Measurements from ENCODE around the gene NAP1L5.

Gene NAP1L5

GRCh38 chr4:88720451-88721428 is 23.1 kb upstream of the NAP1L5 start:
- DNase-seq: peak in 1 of 2 experiments; percentile 53

DNA sequence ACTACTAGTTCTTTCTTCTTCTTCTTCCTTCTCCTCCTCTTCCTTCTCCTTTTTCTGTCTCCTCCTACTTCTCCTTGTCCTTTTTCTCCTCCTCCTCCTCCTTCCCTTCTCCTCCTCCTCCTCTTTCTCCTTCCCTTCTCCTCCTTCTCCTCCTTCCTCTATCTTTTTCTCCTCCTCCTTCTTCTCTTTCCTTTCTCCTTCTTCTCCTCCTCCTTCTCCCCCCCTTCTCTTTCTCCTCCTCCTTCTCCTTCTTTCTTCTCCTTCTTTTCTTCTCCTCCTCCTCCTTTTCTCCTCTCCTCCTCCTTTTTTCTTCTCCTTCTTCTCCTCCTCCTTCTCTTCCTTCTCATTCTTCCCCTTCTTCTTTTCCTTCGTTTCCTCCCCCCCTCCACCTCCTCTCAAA is 21.8 kb upstream of the NAP1L5 start:
- DNase-seq: no peak

GRCh38 chr4:88718098-88718497 is 20.5 kb upstream of the NAP1L5 start:
- DNase-seq: no peak

DNA sequence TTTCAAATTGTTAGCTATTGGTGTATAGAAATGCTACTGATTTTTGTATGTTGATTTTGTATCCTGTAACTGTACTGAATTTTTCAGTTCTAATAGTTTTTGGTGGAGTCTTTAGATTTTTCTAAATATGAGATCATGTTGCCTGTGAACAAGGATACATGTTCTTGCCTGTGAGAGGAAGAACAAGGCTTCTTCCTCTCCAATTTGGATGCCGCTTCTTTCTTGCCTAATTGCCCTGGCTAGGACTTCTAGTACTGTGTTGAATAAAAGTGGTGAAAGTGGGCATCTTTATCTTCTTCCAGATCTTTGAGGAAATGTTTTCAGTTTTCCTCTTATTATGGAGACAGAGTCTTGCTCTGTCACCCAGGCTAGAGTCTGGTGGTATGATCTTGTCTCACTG is 16.2 kb upstream of the NAP1L5 start:
- DNase-seq: no peak

- no peak for DNase-seq
Measured at GRCh38 chr4:88709989-88710388, 12.4 kb upstream of the NAP1L5 start.

DNA sequence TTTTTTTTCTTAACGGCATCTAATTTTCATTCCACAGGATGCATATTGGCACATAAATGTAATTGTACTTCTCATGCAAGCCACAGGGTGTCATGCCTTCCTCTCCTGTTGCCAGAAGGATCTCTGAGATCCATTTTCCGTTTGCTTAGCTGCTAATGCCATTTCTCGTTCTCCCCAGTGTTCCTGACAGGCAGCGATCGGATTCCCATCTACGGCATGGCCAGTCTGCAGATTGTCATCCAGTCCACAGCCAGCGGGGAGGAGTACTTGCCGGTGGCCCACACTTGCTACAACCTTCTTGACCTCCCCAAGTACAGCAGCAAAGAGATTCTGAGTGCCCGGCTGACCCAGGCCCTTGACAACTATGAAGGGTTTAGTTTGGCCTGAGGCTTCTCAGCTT is 8.9 kb upstream of the NAP1L5 start:
- DNase-seq: peak in 1 of 2 experiments; percentile 64

- no peak for DNase-seq
Measured at GRCh38 chr4:88705805-88706492, 8.3 kb upstream of the NAP1L5 start.

DNA sequence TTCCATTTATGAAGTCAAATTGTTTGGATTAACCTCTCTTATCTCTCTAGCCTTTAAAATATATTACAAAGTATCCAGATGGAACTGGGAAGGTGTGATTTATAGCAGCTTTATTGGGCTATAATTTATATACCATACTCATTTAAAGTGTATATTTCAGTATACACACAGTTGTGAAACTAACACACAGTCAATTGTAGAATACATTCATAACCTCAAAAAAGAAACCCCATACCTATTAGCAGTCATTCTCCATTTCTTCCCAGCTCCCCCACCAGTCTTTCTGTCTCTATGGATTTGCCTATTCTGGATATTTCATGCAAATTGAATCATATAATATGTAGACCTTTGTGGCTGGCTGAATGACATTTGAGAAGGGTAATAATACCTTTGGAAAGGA is 7.6 kb upstream of the NAP1L5 start:
- no peak for DNase-seq

GRCh38 chr4:88702782-88703181 is 5.2 kb upstream of the NAP1L5 start:
- DNase-seq: no peak

DNA sequence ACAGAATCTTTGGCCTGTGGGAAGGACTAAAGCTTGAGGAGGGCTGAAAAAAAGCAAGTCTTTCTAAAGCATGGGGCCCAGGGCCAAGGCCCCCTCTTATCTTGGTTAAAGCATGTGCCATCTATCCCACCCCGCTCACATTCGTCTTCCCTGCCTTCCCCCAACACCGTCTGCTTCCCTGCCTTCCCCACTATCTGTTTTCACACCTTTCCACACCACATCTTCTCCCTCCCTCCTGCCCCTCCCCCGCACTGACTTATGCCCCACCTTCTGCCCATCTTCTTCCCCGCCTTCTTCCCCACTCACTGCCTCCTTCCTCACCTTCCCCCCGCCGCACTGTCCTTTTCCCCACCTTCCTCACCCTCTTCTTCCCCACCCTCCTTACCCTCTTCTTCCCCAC is 890 bp upstream of the NAP1L5 start:
- DNase-seq: no peak

DNA sequence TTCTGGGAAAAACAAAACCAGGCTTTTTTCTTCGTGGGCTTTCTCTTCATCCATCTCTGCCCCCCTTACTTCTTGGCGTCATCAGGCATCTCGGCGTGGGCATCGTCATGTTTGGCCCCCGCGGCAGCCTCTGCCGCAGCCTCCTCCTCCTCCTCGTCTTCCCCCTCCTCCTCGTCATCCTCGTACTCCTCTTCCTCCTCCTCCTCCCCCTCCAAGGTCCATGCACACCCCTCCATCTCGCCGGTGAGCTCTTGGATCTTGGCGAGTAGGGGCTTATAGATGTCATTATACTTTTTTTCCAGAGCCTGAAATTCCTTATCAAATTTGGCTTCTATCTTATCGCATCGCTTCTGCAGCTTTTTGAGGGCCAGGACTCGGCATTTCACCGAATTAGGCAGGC is 488 bp downstream of the NAP1L5 start:
- no peak for DNase-seq

DNA sequence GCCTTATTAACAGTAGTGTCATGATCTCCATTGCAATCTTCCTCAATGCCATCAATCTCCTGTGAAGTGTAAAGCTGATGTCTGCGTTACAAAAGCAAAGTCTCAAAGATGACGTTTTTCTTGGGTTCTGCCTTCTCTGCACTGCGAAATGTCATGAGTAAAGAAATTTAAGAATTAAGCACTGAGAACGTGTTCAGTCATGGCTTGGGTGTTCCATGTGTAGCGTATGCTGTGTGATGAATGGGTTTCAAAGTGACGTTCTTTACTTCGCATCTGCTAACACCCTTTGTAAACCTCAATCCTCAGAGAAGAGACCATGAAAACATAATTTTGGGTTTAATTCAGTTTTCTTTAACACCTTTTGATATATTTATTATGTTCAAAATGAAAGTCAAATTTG is 999 bp downstream of the NAP1L5 start:
- no peak for DNase-seq

- no peak for DNase-seq
Measured at GRCh38 chr4:88693792-88694191, 3.8 kb downstream of the NAP1L5 start.

DNA sequence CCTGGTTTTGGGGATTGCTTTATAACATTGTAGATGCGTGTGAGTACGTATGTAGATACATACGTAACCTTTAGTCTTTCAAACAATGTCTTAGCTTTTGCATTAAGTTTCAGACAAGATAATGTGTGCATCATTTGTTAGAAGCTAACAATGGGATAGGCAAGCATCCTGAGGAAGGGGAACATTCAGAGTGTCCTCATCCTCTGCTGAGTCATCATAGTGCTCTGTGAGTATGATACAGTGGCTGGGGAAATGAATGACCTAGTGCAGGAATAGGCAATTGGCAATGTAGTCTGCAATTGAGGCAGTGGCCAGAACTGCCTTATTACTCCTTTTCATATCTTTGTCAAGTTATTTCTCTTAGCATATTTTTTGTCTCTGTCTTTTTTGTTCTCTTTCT is 7.3 kb downstream of the NAP1L5 start:
- no peak for DNase-seq

DNA sequence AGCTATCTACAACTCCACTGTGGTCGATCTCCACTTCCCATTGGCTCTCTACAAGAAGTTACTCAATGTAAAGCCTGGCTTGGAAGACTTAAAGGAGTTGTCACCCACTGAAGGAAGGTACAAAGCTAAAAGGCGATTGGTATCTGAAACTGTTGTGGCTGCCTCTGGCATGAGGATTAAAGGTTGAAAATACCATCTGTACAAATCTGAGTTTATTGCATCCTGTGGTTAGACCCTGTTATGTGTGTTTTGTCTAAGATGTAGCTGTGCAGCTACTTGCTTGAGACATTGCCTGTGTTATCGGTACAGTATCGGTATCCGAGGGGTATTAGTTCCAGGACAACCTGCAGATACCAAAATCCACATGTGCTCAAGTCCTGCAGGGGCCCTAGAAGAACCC is 16.4 kb downstream of the NAP1L5 start:
- DNase-seq: no peak

DNA sequence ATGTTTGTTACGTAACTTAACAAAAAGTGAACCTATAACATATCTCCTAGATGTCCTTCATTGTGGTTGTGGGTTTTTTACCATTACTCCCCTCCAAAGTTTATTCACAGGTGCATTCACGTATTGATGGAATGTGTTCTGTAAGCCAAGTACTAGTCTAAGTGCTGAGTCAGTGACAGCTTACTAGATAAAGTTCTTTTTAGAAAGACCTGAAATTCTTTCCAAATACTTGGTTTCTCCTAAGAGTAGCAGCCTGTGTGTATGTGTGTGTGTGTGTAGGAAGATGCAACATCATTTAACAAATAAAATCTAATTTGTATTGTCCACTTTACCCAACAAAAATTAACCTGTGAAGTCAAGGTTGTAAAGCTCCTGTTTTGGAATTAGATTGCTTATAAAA is 22.1 kb downstream of the NAP1L5 start:
- DNase-seq: no peak

GRCh38 chr4:88674979-88675378 is 22.6 kb downstream of the NAP1L5 start:
- peak in 1 of 2 experiments; percentile 39 for DNase-seq

GRCh38 chr4:88674565-88674964 is 23.1 kb downstream of the NAP1L5 start:
- DNase-seq: no peak

- peak in 1 of 2 experiments; percentile 3 for DNase-seq
Measured at GRCh38 chr4:88673886-88674285, 23.7 kb downstream of the NAP1L5 start.

DNA sequence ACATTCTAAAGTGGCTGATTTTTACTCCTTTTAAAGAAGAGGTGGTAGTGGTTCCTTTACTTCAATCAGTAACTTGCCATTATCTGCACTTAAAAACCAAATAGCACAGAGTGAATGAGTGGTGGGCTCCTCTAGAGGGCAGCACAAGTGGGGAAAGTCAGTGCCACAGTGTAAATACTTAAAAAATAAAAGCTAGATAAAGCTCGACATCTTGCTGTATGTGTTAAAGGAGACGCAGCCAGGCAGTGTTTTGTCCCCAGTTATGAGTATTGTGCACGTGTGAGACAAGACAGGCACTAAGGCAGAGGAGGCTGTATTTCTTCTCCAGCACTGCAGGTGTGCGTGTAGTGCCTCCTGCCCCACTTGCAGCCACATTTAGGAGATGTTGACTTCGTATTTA is 24.6 kb downstream of the NAP1L5 start:
- DNase-seq: peak in 1 of 2 experiments; percentile 41

DNA sequence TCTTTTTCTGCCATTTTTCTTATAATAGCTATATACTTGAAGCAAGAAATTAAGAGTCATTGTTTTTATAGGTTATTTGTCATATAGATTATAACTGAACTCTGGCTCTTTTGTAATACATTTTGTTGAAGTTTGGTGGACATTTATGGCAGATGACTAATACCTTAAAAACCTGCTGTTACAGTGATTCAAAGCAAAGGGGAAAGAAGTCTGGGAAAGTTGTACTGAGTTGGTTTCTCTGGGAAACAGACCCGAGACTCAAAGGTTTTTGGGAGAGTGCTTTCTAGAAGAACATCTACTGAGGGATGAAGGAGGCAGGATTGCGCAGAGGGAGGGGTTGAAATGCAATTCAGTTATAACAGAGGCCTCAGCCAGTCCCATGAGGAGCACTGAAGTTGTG is 35.9 kb downstream of the NAP1L5 start:
- no peak for DNase-seq

DNA sequence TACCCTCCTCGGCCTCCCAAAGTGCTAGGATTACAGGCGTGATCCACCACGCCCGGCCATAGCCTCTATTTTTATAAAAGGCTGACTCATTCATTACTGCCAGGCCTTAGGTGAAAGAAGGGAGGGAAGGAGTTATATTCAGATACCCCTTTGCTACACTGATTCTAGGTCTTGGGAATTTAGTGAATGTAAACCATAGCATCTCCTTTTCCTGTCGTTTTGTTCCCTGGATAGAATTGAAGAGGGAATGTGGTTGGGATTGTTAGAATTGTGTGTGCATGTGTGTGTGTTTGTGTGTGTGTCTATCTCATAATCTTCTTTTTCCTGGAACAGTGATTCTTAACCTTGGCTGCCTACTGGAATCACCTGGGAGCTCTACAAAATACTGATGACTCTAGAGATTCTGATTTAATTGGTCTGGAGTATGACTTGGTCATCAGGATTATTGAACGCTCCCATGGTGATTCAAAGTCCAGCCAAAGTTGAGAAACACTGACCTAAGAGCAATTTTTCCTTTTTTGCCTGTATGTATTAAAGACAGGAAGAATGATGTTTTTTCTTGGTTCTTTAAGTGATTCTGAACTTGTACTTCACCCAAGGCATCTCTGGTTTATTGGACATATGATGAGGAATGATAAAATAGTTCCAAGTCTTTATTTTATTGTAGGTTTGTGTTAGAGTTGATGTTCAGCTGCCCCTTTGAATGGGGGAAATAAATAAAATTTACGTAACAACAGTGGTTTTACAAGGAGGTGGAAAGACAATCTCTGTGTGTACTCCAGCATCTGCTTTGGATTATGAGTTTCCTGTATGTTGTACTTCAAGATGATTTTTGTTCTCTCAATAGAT is 37.0 kb downstream of the NAP1L5 start:
- no peak for DNase-seq

DNA sequence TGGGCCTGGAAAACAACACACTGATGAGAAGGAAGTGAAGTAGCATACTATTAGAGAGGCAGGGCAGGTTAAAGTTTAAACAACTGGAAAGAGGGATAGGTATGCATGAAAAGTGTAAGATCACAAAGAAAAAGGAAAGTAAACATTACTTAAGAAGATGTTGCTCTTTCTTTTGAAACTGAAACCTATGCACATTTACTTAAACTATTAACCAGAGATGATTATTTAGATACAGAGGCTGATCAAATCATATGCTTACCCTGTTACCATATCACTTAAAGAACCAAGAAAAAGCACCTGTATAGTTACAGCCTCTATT is 37.8 kb downstream of the NAP1L5 start:
- DNase-seq: no peak

Data from NCI-H446 (cell line).